Liver (tissue), 9 donors: ENCODE results near the gene COL6A2. TPM values are rescaled to one million over a fixed set of nuclear protein-coding genes. Genes with fewer than 3 reads are reported as not detected.

Experiments used
- DNase-seq: peaks from one replicate; pipeline ENCODE4 v3.0.0-alpha.2; 2017; ENCODE audit warnings: low spot score
- H3K27ac ChIP-seq, 2 donors: one replicate each; pipeline ENCODE4 v1.7.0; 2013; ENCODE audit warnings: inconsistent platforms in 2 of 2, low read length in 2 of 2, control low read depth in 1 of 2, low read depth in 1 of 2, mild to moderate bottlenecking in 1 of 2
- H3K27me3 ChIP-seq, 4 donors: one replicate each; pipeline versions ENCODE4 v1.6.1 to v1.7.0; 2013; ENCODE audit warnings: low read length in 3 of 4, inconsistent platforms in 1 of 4, mild to moderate bottlenecking in 1 of 4, moderate library complexity in 1 of 4; ENCODE audit not compliant: control insufficient read depth in 4 of 4, insufficient read depth in 4 of 4
- H3K36me3 ChIP-seq, 4 donors: one replicate each; pipeline versions ENCODE4 v1.6.1 to v1.7.0; 2013; ENCODE audit warnings: low read length in 3 of 4, mild to moderate bottlenecking in 3 of 4, low read depth in 1 of 4, moderate library complexity in 1 of 4; ENCODE audit not compliant: control insufficient read depth in 4 of 4, insufficient read depth in 3 of 4
- H3K4me1 ChIP-seq, 4 donors: one replicate each; pipeline versions ENCODE4 v1.6.1 to v1.7.0; 2013; ENCODE audit warnings: low read length in 3 of 4, mild to moderate bottlenecking in 3 of 4, moderate library complexity in 1 of 4; ENCODE audit not compliant: control insufficient read depth in 4 of 4, insufficient read depth in 4 of 4
- H3K4me3 ChIP-seq, 3 donors: one replicate each; pipeline versions ENCODE4 v1.6.1 to v1.7.0; 2013; ENCODE audit warnings: low read length in 3 of 3, control low read depth in 1 of 3, low read depth in 1 of 3, mild to moderate bottlenecking in 1 of 3
- H3K9ac ChIP-seq, 2 donors: one replicate each; pipeline ENCODE4 v1.7.0; 2013; ENCODE audit warnings: low read length in 2 of 2, mild to moderate bottlenecking in 2 of 2, moderate library complexity in 2 of 2, control low read depth in 1 of 2, low read depth in 1 of 2
- H3K9me3 ChIP-seq, 4 donors: one replicate each; pipeline versions ENCODE4 v1.6.1 to v1.7.0; 2013; ENCODE audit warnings: low read length in 3 of 4; ENCODE audit not compliant: control insufficient read depth in 4 of 4
- FOXA2 ChIP-seq: IDR thresholded peaks from 2 replicates; pipeline ENCODE4 v1.6.1; 2016; ENCODE audit warnings: antibody characterized with exemption
- GABPA ChIP-seq, 2 donors: IDR thresholded peaks in 1 of 2; conservative IDR thresholded peaks in 1 of 2; 2 replicates each; pipeline ENCODE4 v1.6.1; 2016; ENCODE audit warnings: antibody characterized with exemption in 2 of 2, mild to moderate bottlenecking in 1 of 2, moderate library complexity in 1 of 2
- HNF4A ChIP-seq, 2 donors: conservative IDR thresholded peaks; 2 replicates each; pipeline ENCODE4 v1.6.1; 2016; ENCODE audit warnings: antibody characterized with exemption in 2 of 2, mild to moderate bottlenecking in 2 of 2
- NR2F2 ChIP-seq: IDR thresholded peaks from 2 replicates; pipeline ENCODE4 v1.6.1; 2016; ENCODE audit warnings: antibody characterized with exemption
- TAF1 ChIP-seq: conservative IDR thresholded peaks from 2 replicates; pipeline ENCODE4 v1.6.1; 2016; ENCODE audit warnings: antibody characterized with exemption, mild to moderate bottlenecking
- YY1 ChIP-seq: IDR thresholded peaks from 2 replicates; pipeline ENCODE4 v1.6.1; 2016; ENCODE audit warnings: antibody characterized with exemption, mild to moderate bottlenecking
- WGBS: extraction: QIAGEN DNeasy Blood & Tissue Kit; methylation state at CpG from one replicate; pipeline ENCODE4 v1.1.7; 2013; 5-methylcytosine and 5-hydroxymethylcytosine counted together
- polyA plus RNA-seq, 2 donors: library from polyadenylated mRNA; stranded (reverse) in 1 of 2; unstranded in 1 of 2; fragments of 200-250 nt in 1 of 2; fragments of >200 nt in 1 of 2; fragmentation: Nextera tagmentation in 1 of 2; extraction: Ambion mirVana in 1 of 2; gene quantifications; one replicate each; pipeline versions ENCODE4 v1.2.1 to v1.2.3, GENCODE V29; 2013 to 2015
- total RNA-seq, 2 donors: library from RNA; depleted of rRNA; stranded (reverse); fragments of >200 nt; gene quantifications; one replicate each; pipeline ENCODE4 v1.2.3, GENCODE V29; 2014
- TF ChIP-seq, protein P1 (sequence below): fragments of 150-350 bp; IDR thresholded peaks from 2 replicates; pipeline ENCODE4 v1.5.1; 2017; ENCODE audit warnings: improper control_type of control experiment, low read depth, low read length; ENCODE audit not compliant: missing input control
- TF ChIP-seq, protein P2 (sequence below): IDR thresholded peaks from 2 replicates; pipeline ENCODE4 v1.6.1; 2016; ENCODE audit warnings: antibody characterized with exemption
- TF ChIP-seq, protein P3 (sequence below): IDR thresholded peaks from 2 replicates; pipeline ENCODE4 v1.6.1; 2016; ENCODE audit warnings: antibody characterized with exemption, mild to moderate bottlenecking
- TF ChIP-seq, protein P4 (sequence below): IDR thresholded peaks from 2 replicates; pipeline ENCODE4 v1.6.1; 2016; ENCODE audit warnings: antibody characterized with exemption
- TF ChIP-seq, protein P5 (sequence below): IDR thresholded peaks from 2 replicates; pipeline ENCODE4 v1.6.1; 2016; ENCODE audit warnings: antibody characterized with exemption
- donor health status: healthy.
- donor health status: healthy.
- donor health status: healthy.
- donor health status: healthy.
- donor health status: healthy.

COL6A2 gene
- total and polyA plus RNA-seq, 4 donors: 5.8 to 80.8 (median 41.7) TPM

DNA sequence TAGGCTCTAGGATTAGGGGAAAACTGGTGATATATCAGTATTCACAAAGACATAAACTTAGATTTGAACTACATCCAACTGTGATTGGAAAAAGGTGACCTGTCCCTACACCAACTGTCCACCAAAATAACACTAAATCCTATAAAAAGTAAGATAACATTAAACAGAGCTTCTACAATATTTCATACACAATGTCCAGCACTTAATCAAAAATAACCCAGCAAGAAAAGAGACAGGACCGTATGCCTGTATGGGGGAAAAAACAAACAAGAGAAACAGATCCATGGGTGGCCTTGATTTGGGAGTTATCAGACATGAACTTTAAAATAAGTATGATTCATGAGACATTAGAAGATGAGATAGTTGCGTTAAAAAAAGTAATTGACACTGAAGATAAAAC lies 9.7 kb upstream of the COL6A2 start:
- Histone ChIP-seq H3K4me1 (no peaks in the 10 kb centered on the region), H3K27me3 (no peaks in the 10 kb centered on the region), H3K9me3 (no peaks in the 10 kb centered on the region), H3K36me3 (no peaks in the 10 kb centered on the region), H3K27ac (no peak overlapping the region), H3K9ac (no peak overlapping the region), H3K4me3 (no peak overlapping the region)
- TF ChIP-seq, protein P1, sequence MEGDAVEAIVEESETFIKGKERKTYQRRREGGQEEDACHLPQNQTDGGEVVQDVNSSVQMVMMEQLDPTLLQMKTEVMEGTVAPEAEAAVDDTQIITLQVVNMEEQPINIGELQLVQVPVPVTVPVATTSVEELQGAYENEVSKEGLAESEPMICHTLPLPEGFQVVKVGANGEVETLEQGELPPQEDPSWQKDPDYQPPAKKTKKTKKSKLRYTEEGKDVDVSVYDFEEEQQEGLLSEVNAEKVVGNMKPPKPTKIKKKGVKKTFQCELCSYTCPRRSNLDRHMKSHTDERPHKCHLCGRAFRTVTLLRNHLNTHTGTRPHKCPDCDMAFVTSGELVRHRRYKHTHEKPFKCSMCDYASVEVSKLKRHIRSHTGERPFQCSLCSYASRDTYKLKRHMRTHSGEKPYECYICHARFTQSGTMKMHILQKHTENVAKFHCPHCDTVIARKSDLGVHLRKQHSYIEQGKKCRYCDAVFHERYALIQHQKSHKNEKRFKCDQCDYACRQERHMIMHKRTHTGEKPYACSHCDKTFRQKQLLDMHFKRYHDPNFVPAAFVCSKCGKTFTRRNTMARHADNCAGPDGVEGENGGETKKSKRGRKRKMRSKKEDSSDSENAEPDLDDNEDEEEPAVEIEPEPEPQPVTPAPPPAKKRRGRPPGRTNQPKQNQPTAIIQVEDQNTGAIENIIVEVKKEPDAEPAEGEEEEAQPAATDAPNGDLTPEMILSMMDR: no peak
- WGBS: 85% methylated on average over 2 of the region's 2 CpGs
- DNase-seq: no peak

DNA sequence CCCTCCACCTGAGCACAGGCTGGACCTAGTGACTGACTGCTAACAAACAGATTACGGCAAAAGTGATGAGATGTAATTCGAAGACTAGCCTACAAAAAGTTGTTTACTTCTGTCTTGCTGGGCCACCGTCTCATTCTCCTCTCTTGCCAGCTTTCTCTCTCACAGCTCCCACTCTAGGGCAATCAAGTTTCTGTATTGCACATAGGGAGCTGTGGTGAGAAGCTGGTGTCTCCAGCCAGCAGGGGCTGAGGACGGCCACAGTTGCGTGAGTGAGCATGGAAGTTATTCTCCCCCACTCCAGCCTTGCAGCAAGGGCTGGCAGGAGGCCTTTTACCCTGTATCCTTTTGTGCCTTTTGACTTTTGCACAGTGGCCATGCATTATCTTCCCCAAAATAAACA lies 8.6 kb upstream of the COL6A2 start:
- Histone ChIP-seq H3K36me3 (no peaks in the 10 kb centered on the region), H3K4me1 (no peaks in the 10 kb centered on the region), H3K4me3 (no peak overlapping the region), H3K9me3 (no peaks in the 10 kb centered on the region), H3K27ac (no peak overlapping the region), H3K9ac (no peak overlapping the region), H3K27me3 (no peaks in the 10 kb centered on the region)
- DNase-seq: peak; percentile 12
- WGBS: 73% methylated on average over 5 of the region's 5 CpGs
- TF ChIP-seq FOXA2: no peak
- no peak for TF ChIP-seq YY1
- no peak for TF ChIP-seq NR2F2
- no peak for TF ChIP-seq TAF1
- TF ChIP-seq HNF4A (conservative IDR thresholded peaks at IDR 0.05): no peak
- TF ChIP-seq, protein P2, sequence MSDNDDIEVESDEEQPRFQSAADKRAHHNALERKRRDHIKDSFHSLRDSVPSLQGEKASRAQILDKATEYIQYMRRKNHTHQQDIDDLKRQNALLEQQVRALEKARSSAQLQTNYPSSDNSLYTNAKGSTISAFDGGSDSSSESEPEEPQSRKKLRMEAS: no peak
- TF ChIP-seq, protein P3, sequence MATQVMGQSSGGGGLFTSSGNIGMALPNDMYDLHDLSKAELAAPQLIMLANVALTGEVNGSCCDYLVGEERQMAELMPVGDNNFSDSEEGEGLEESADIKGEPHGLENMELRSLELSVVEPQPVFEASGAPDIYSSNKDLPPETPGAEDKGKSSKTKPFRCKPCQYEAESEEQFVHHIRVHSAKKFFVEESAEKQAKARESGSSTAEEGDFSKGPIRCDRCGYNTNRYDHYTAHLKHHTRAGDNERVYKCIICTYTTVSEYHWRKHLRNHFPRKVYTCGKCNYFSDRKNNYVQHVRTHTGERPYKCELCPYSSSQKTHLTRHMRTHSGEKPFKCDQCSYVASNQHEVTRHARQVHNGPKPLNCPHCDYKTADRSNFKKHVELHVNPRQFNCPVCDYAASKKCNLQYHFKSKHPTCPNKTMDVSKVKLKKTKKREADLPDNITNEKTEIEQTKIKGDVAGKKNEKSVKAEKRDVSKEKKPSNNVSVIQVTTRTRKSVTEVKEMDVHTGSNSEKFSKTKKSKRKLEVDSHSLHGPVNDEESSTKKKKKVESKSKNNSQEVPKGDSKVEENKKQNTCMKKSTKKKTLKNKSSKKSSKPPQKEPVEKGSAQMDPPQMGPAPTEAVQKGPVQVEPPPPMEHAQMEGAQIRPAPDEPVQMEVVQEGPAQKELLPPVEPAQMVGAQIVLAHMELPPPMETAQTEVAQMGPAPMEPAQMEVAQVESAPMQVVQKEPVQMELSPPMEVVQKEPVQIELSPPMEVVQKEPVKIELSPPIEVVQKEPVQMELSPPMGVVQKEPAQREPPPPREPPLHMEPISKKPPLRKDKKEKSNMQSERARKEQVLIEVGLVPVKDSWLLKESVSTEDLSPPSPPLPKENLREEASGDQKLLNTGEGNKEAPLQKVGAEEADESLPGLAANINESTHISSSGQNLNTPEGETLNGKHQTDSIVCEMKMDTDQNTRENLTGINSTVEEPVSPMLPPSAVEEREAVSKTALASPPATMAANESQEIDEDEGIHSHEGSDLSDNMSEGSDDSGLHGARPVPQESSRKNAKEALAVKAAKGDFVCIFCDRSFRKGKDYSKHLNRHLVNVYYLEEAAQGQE: no peak
- TF ChIP-seq, protein P4, sequence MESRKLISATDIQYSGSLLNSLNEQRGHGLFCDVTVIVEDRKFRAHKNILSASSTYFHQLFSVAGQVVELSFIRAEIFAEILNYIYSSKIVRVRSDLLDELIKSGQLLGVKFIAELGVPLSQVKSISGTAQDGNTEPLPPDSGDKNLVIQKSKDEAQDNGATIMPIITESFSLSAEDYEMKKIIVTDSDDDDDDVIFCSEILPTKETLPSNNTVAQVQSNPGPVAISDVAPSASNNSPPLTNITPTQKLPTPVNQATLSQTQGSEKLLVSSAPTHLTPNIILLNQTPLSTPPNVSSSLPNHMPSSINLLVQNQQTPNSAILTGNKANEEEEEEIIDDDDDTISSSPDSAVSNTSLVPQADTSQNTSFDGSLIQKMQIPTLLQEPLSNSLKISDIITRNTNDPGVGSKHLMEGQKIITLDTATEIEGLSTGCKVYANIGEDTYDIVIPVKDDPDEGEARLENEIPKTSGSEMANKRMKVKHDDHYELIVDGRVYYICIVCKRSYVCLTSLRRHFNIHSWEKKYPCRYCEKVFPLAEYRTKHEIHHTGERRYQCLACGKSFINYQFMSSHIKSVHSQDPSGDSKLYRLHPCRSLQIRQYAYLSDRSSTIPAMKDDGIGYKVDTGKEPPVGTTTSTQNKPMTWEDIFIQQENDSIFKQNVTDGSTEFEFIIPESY: no peak
- TF ChIP-seq, protein P1: no peak
- TF ChIP-seq, protein P5, sequence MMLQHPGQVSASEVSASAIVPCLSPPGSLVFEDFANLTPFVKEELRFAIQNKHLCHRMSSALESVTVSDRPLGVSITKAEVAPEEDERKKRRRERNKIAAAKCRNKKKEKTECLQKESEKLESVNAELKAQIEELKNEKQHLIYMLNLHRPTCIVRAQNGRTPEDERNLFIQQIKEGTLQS: no peak
- TF ChIP-seq GABPA (IDR thresholded peaks at IDR 0.05 in 1 of 2, conservative IDR thresholded peaks at IDR 0.05 in 1 of 2): no peak
